ENCODE data around the gene CCDC192. TPM values are rescaled to one million over a fixed set of nuclear protein-coding genes. Genes with fewer than 3 reads are reported as not detected.
"Not testable (repeated sequence)": the region's sequence is repeated elsewhere in the genome, so short reads cannot be mapped to it uniquely, and the experiment has no call there.

Gene CCDC192
- total RNA-seq, 1 donor from 2014 or later, result not detected

GRCh38 chr5:127666043-127666716, 37.0 kb upstream of the CCDC192 start:
- Mint-ChIP-seq H3K4me3 (no peak overlapping the region), H3K9me3 (no peaks in the 10 kb centered on the region), H3K4me1 (no peaks in the 10 kb centered on the region), H3K27me3 (no peaks in the 10 kb centered on the region), H3K36me3 (ENCODE audit: low read depth) (no peaks in the 10 kb centered on the region), H3K27ac (no peak overlapping the region)
- ATAC-seq (ENCODE audit: low read depth) (no peak), DNase-seq (no peak)
- ChIA-PET CTCF (no interaction called here), POLR2A (no interaction called here)
- intact Hi-C loops (cut with micrococcal nuclease), result no loop called here
- TF ChIP-seq CTCF (IDR thresholded peaks at IDR 0.05), result no peak

- no peaks in the 10 kb centered on the region for H3K4me1 Mint-ChIP-seq
- ChIA-PET POLR2A (no interaction called here), CTCF (no interaction called here)
- TF ChIP-seq CTCF (IDR thresholded peaks at IDR 0.05), result no peak
- intact Hi-C loops (cut with micrococcal nuclease), result no loop called here
- ATAC-seq (ENCODE audit: low read depth), result no peak
- H3K4me3 Mint-ChIP-seq, result no peak overlapping the region
- H3K36me3 Mint-ChIP-seq (ENCODE audit: low read depth), result no peaks in the 10 kb centered on the region
- no peak for DNase-seq
- no peaks in the 10 kb centered on the region for H3K27me3 Mint-ChIP-seq
- H3K27ac Mint-ChIP-seq, result no peak overlapping the region
- H3K9me3 Mint-ChIP-seq, result no peaks in the 10 kb centered on the region
These were observed 35.3 kb upstream of the CCDC192 start for GRCh38 chr5:127667926-127668325.

DNA sequence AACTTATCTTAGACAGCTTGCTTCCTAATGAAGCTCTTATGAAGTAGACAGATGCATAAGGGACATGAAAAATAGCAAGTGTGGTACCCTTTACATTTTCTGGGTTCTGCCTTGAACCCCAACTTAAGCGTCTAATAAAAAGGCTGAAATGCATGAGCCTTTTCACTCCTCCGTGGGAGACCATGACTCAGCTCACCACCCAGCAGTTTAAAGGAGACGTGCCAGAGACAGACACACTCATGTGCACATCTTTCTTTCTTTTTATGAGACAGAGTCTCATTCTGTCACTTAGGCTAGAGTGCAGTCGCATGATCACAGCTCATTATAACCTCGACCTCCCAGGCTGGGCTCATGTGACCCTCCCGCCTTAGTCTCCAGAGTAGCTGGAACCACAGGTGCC, 32.0 kb upstream of the CCDC192 start:
- DNase-seq, result no peak
- Mint-ChIP-seq H3K9me3 (no peaks in the 10 kb centered on the region), H3K4me1 (no peaks in the 10 kb centered on the region), H3K36me3 (ENCODE audit: low read depth) (no peaks in the 10 kb centered on the region), H3K27me3 (no peaks in the 10 kb centered on the region), H3K4me3 (no peak overlapping the region), H3K27ac (no peak overlapping the region)
- intact Hi-C loops (cut with micrococcal nuclease), result no loop called here
- ATAC-seq (ENCODE audit: low read depth), result no peak
- ChIA-PET CTCF (no interaction called here), POLR2A (no interaction called here)
- no peak for TF ChIP-seq CTCF (IDR thresholded peaks at IDR 0.05)

DNA sequence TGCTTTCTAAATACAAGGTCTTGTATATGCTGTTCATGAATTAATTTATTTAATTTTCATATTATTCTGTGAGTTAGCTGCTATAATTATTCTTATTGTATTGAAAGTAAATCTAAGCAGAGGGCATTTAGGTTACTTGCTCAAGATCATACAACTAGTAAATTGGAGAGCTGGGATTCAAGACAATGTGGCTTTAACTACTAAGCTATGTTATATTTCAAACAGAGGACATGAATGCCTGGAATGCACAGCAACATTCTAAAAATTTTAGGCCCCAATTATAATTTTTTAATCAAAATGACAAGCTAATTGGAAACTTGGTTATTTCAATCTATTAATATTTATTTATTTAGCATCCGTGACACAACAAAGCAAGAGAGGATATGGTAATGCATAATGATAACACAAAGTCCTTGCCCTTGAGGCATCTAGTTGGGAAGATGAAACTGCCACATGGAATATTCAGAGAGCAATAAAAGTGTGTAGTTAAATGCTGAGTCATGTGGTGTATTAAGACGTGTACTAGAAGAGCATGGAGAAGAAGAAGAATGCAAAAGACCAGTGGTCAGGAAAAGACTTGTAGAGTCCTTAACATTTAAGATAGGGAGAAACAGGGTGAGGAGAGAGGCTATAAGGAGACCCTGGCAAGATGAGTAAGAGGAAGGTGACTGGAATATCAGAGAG, 29.9 kb upstream of the CCDC192 start:
- CTCF ChIA-PET, result no interaction called here
- DNase-seq (no peak), ATAC-seq (ENCODE audit: low read depth) (no peak)
- Mint-ChIP-seq H3K9me3 (no peaks in the 10 kb centered on the region), H3K4me3 (no peak overlapping the region), H3K27ac (no peak overlapping the region), H3K27me3 (no peaks in the 10 kb centered on the region), H3K4me1 (no peaks in the 10 kb centered on the region), H3K36me3 (ENCODE audit: low read depth) (no peaks in the 10 kb centered on the region)
- intact Hi-C loops (cut with micrococcal nuclease), result no loop called here
- POLR2A ChIA-PET, result no interaction called here
- no peak for TF ChIP-seq CTCF (IDR thresholded peaks at IDR 0.05)

DNA sequence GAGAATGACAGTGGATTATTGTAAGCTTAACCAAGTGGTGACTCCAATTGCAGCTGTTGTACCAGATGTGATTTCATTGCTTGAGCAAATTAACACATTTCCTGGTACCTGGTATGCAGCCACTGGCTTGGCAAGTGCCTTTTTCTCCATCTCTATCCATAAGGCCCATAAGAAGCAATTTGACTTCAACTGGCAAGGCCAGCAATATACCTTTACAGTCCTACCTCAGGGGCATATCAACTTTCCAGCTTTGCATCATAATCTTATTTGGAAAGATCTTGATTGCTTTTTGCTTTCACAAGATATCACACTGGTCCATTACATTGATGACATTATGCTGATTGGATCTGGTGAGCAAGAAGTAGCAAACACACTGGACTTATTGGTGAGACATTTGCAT, 26.2 kb upstream of the CCDC192 start:
- H3K9me3 Mint-ChIP-seq; H3K36me3 Mint-ChIP-seq (ENCODE audit: low read depth); intact Hi-C loops (cut with micrococcal nuclease); H3K4me1 Mint-ChIP-seq; CTCF ChIA-PET; DNase-seq; POLR2A ChIA-PET; H3K4me3 Mint-ChIP-seq; H3K27me3 Mint-ChIP-seq; ATAC-seq (ENCODE audit: low read depth); H3K27ac Mint-ChIP-seq: not testable (repeated sequence)

- intact Hi-C loops (cut with micrococcal nuclease); POLR2A ChIA-PET; CTCF ChIA-PET: not testable (repeated sequence)
These were observed 23.4 kb upstream of the CCDC192 start for GRCh38 chr5:127679691-127680330.

More at GRCh38 chr5:127679691-127680330, 23.4 kb upstream of the CCDC192 start:
- H3K36me3 Mint-ChIP-seq (ENCODE audit: low read depth); DNase-seq; H3K27ac Mint-ChIP-seq; ATAC-seq (ENCODE audit: low read depth); H3K4me3 Mint-ChIP-seq; H3K9me3 Mint-ChIP-seq; H3K27me3 Mint-ChIP-seq; H3K4me1 Mint-ChIP-seq: not testable (repeated sequence)
